Pancreas (tissue), 10 donors: ENCODE results near the gene ACAD9. TPM values are rescaled to one million over a fixed set of nuclear protein-coding genes. Genes with fewer than 3 reads are reported as not detected.

ENCODE experiments used
- ATAC-seq, 4 donors: fragments of 200-7000 bp; cut with Tn5 transposase; one replicate each; pipeline versions ENCODE4 v1.8.0 to v1.9.1; 2020; ENCODE audit warnings: mild to moderate bottlenecking in 4 of 4, moderate library complexity in 4 of 4
- DNase-seq, 6 donors: peaks; one replicate each; pipeline ENCODE4 v3.0.0-alpha.2; 2020
- FAIRE-seq: peaks from 2 replicates; lab custom pipeline; 2012; peaks lifted over from hg19 to GRCh38; lab: Jason Lieb, UNC
- H3K27ac ChIP-seq, 4 donors: fragments of 200-600 bp; sonication (generic); 1 replicate in 3 of 4; 2 replicates in 1 of 4; pipeline versions ENCODE4 v1.5.0 to v1.8.0; 2020
- H3K27me3 ChIP-seq, 4 donors: fragments of 200-600 bp; one replicate each; pipeline ENCODE4 v1.8.0; 2021
- H3K36me3 ChIP-seq, 3 donors: fragments of 200-600 bp; sonication (generic) in 1 of 3; one replicate each; pipeline versions ENCODE4 v1.5.0 to v1.8.0; 2020 to 2021
- H3K4me1 ChIP-seq, 3 donors: fragments of 200-600 bp; one replicate each; pipeline ENCODE4 v1.8.0; 2021
- H3K4me3 ChIP-seq, 4 donors: fragments of 200-600 bp; sonication (generic) in 2 of 4; one replicate each; pipeline versions ENCODE4 v1.5.0 to v1.8.0; 2020 to 2021
- H3K9me3 ChIP-seq, 4 donors: fragments of 200-600 bp; one replicate each; pipeline ENCODE4 v1.8.0; 2021
- CTCF ChIP-seq, 4 donors: fragments of 200-600 bp; sonication (generic) in 3 of 4; IDR thresholded peaks; one replicate each; pipeline versions ENCODE4 v1.5.0 to v1.8.0; 2021; ENCODE audit warnings: antibody characterized with exemption in 4 of 4
- WGBS, 2 donors: extraction: QIAGEN DNeasy Blood & Tissue Kit; methylation state at CpG; one replicate each; pipeline ENCODE4 v1.1.7; 2013; 5-methylcytosine and 5-hydroxymethylcytosine counted together
- intact Hi-C, 3 donors: fragments of 100-400 bp; cut with DNase I; formaldehyde crosslinking; loops; one replicate each; pipeline versions ENCODE4 v1.11.1 to v1.14.2; 2022
- polyA plus RNA-seq, 2 donors: library from polyadenylated mRNA; stranded (reverse); fragments of 200-250 nt; gene quantifications; one replicate each; pipeline ENCODE4 v1.2.3, GENCODE V29; 2013
- total RNA-seq, 6 donors: library from RNA; stranded (reverse); fragmentation: NEBNext Ultra II Directional in 4 of 6; extraction: Animal tissue kit (Norgen Biotek cat#: 25700) in 4 of 6; gene quantifications; one replicate each; pipeline versions ENCODE4 v1.2.1 to v1.2.4, GENCODE V29; 2021 to 2023
- donor health status: healthy with polysubstance abuse.
- donor health status: DM: no; HTN: no; CAD: no; lungs with moderate emphysema.
- donor health status: DM: no; HTN: no; CAD: no.
- donor health status: control.
- donor health status: control.
- donor health status: Bipolar disorder and iron deficiency.
- donor health status: DM: yes; HTN: yes; CAD: no.
- donor health status: DM: no; HTN: no; CAD: no.
- donor health status: DM: no; HTN: no; CAD: no.
- donor health status: DM: yes; HTN: yes; CAD: no.

ACAD9 gene
- total and polyA plus RNA-seq, 8 donors, result 18.0 to 30.5 (median 24.4) TPM

GRCh38 chr3:128908951-128909350, 29.5 kb downstream of the ACAD9 start:
- 87 to 100% methylated on average over 6 of the region's 6 CpGs for WGBS, 2 donors
- Histone ChIP-seq H3K27ac (no peak overlapping the region), H3K36me3 (peaks cover 0 to 68% (median 23%) of the 10 kb centered on the region in 3 donors), H3K4me3 (no peak overlapping the region), H3K9me3 (no peaks in the 10 kb centered on the region), H3K27me3 (no peaks in the 10 kb centered on the region), H3K4me1 (no peaks in the 10 kb centered on the region)
- DNase-seq (no peak), FAIRE-seq (no peak), ATAC-seq (no peak)
- intact Hi-C loops, result no loop called here
- TF ChIP-seq CTCF (IDR thresholded peaks at IDR 0.05), result no peak

- Histone ChIP-seq H3K27me3 (no peaks in the 10 kb centered on the region), H3K4me1 (no peaks in the 10 kb centered on the region), H3K36me3 (peaks cover 0 to 67% (median 18%) of the 10 kb centered on the region in 3 donors), H3K4me3 (no peak overlapping the region), H3K27ac (no peak overlapping the region), H3K9me3 (no peaks in the 10 kb centered on the region)
- no peak for TF ChIP-seq CTCF (IDR thresholded peaks at IDR 0.05)
- no peak for FAIRE-seq
- intact Hi-C loops, result no loop called here
- ATAC-seq, result no peak
- DNase-seq, result no peak
- 94 to 97% methylated on average over 12 to 13 of the region's 13 CpGs for WGBS, 2 donors
Observed at GRCh38 chr3:128910006-128910405, 30.6 kb downstream of the ACAD9 start.

- H3K4me3 ChIP-seq, result no peak overlapping the region
- H3K36me3 ChIP-seq, result peaks cover 0 to 54% (median 14%) of the 10 kb centered on the region in 3 donors
- DNase-seq (no peak), FAIRE-seq (no peak), ATAC-seq (no peak)
- H3K27ac ChIP-seq, result no peak overlapping the region
- no peaks in the 10 kb centered on the region for H3K4me1 ChIP-seq
- WGBS, 2 donors, result 88 to 91% methylated on average over 7 of the region's 7 CpGs
- TF ChIP-seq CTCF (IDR thresholded peaks at IDR 0.05), result no peak
- no peaks in the 10 kb centered on the region for H3K9me3 ChIP-seq
- intact Hi-C loops, result no loop called here
- no peaks in the 10 kb centered on the region for H3K27me3 ChIP-seq
Observed at GRCh38 chr3:128911911-128912310, 32.5 kb downstream of the ACAD9 start.

GRCh38 chr3:128914966-128915645, 35.7 kb downstream of the ACAD9 start:
- FAIRE-seq (no peak), DNase-seq (no peak), ATAC-seq (no peak)
- Histone ChIP-seq H3K4me1 (no peaks in the 10 kb centered on the region), H3K27me3 (no peaks in the 10 kb centered on the region), H3K4me3 (no peak overlapping the region), H3K36me3 (peaks cover 0 to 41% (median 20%) of the 10 kb centered on the region in 3 donors), H3K9me3 (no peaks in the 10 kb centered on the region), H3K27ac (no peak overlapping the region)
- intact Hi-C loops, result no loop called here
- no peak for TF ChIP-seq CTCF (IDR thresholded peaks at IDR 0.05)
- 87 to 93% methylated on average over 10 of the region's 10 CpGs for WGBS, 2 donors

GRCh38 chr3:128917291-128917690, 37.9 kb downstream of the ACAD9 start:
- DNase-seq (no peak), ATAC-seq (no peak), FAIRE-seq (no peak)
- H3K27me3 ChIP-seq, result no peaks in the 10 kb centered on the region
- 81 to 84% methylated on average over 2 of the region's 2 CpGs for WGBS, 2 donors
- no peaks in the 10 kb centered on the region for H3K9me3 ChIP-seq
- peaks cover 0 to 26% (median 20%) of the 10 kb centered on the region in 3 donors for H3K36me3 ChIP-seq
- no peak overlapping the region for H3K4me3 ChIP-seq
- no peaks in the 10 kb centered on the region for H3K4me1 ChIP-seq
- H3K27ac ChIP-seq, result no peak overlapping the region
- TF ChIP-seq CTCF (IDR thresholded peaks at IDR 0.05), result no peak
- intact Hi-C loops, result no loop called here
